Activated naive CD4-positive, alpha-beta T cell (primary cell): Measurements from ENCODE around the gene C2orf92.

Experiments
- DNase-seq, 4 experiments: peaks; one replicate each; lab custom pipeline; 2025; lab: John Stamatoyannopoulos, UW

C2orf92 gene

DNA sequence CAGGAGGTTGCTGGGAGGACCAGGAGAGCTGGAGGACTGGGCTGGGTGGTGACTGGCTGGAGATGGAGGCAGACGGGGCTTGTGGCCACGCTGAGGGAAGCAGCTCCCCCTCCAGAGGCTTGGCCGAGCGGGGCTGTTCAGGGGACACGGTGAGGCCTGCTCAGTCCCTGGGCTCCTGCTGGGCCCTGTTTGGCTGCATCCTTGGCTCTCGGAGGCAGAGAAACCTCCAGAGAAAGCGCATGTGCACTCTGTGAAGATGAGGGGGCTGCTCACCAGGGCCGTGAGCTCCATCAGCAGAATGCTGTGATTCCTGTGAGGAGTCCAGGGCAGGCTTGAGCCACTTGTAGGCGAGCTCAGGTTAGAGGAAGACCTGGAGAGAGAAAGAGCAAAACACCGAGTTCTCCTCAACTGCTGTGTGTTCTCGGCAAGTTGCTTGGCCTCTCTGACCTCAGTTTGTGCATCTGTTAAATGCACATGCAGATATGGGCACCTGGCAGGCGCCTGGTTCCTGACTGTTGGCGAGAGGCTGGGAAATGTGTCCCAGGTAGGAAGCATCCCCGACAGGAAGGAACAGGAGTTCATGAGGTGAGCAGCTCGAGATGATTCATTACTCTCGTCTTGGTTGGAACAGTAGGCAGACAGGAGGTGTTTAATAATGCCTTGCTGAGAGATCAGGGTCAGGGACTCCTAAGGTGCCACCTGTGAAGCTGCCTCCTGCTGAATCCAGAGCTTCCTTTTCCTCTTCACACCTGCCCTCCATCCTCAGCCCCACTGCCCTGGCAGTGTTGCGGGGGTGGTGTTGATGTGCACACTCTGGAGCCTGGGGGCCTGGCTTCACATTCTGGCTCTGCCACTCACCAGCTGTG, 44.8 kb downstream of the C2orf92 start:
- no peak for DNase-seq

DNA sequence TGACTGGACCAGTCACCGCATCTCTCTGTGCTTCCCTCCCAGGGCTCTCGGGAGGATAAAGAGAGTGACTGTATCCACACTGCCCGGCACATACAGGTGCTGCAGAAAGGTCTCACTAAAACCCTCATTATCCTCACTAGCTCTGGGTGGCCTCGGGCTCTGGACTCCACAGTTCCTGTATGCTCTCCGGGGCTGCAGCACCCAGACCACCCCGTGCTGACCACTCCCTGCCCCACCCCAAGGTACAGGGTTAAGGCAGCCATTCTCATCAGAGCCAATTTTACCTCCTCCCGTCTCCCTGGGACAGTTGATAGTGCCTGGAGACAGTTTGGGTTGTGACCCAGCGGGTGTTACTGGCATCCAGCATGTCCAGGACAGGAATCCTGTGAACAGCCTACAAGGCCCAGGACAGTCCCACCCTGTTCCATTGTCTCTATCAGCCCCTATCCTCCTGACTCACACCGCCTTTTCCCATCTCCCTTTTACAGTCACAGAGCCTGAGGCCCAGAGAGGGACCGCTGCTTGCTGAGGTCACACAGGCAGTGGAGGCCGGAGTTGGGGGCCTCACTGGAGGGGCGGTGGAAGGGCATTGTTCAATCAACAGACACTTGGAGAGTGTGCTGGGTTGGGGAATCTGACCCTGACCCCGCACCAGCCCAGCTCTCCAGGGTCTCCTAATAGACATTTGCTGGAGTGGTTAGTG, 45.6 kb downstream of the C2orf92 start:
- no peak for DNase-seq

GRCh38 chr2:97715951-97716694, 46.6 kb downstream of the C2orf92 start:
- no peak for DNase-seq

- no peak for DNase-seq
These were observed 47.4 kb downstream of the C2orf92 start for GRCh38 chr2:97716695-97717612.

GRCh38 chr2:97717613-97717995, 48.1 kb downstream of the C2orf92 start:
- DNase-seq, result no peak

- DNase-seq, result peak in 2 of 4 experiments; percentile 57 to 61
These were observed 48.8 kb downstream of the C2orf92 start for GRCh38 chr2:97718051-97718882.

DNA sequence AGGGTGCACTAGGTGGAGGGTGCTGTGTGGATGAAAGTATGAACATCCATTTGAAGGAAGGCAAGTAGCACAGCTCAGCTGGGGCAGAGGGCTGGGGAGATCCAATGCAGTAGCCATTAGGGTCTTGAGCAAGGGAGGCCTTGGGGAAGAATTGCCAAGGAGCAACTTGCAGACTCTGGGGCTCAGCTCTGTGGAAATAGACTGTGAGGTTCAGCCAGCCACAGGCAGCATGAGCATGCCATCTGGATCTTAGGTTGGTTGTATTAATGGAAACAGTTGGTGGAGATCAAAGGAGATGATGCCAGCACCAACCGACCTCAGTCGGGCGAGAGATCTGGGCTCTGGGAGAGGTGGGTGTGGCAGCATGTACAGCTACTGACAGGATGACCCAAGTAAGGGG, 49.4 kb downstream of the C2orf92 start:
- DNase-seq, result no peak

GRCh38 chr2:97719362-97720155, 50.0 kb downstream of the C2orf92 start:
- DNase-seq, result no peak

GRCh38 chr2:97720746-97721145, 51.2 kb downstream of the C2orf92 start:
- DNase-seq, result no peak

GRCh38 chr2:97722227-97722626, 52.7 kb downstream of the C2orf92 start:
- no peak for DNase-seq

DNA sequence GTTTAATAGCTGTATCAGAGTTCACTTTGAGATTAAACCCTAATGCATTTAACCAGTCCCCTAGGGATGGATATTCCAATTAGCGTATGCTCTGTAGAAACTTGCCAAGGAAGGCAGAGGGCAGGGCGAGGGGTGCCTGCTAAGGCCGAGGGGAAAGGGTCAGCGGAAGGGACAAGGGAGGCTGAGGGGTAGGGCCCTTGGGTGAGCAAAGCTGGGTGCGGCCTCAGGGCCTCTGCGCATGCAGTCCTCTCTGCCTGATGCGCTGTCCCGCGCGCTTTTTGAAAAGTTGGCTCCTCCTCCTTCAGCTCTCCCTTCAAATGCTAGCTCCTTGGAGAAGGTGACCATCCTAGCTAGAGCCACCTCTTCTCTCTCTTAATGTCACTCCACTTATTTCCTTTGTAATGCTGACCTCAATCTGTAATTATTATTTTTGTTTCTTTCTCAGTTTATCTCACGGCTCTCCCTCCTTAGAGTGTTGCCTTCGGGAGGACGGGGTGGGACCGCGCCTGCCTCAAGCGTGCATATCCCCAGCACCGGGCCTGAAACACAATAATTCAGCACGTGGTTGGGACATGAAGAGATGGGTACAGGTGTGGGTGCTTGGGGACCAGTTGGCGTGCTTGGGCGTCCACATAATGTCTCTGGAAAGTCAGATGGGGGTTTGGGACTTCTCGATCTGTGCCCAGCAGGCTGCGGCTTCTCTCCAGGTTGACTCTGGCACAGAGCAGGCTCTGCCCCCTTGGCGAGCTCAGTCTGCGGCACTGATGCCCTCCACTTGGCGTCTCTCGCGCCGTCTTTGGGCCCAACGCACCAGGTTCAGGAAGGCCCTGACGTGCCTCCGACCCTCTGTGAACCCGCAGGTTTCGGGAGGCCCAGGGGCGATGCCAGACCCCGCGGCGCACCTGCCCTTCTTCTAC, 53.9 kb downstream of the C2orf92 start:
- no peak for DNase-seq

- DNase-seq, result no peak
These were observed 54.5 kb downstream of the C2orf92 start for GRCh38 chr2:97724073-97724410.

DNA sequence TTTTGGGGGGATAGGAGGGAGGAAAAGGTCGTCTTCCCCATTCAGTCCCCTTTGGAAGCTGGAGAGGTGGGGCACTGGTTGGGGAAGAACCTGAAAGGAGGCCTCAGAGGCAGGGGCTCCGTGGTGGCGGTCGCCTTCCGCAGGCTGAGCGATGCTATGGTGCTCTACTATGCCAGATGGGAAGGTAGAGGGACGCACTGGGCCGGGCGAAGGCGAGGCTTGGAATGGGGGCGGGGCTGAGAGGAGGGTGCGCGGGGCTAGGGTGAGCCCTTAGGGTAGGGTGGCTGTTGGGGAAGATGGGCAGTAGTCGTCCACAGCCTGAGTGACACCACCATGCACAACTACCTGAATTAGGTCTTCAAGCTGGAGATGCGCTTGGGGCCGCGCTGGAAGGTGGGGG, 55.0 kb downstream of the C2orf92 start:
- no peak for DNase-seq

- DNase-seq, result no peak
These were observed 55.6 kb downstream of the C2orf92 start for GRCh38 chr2:97724946-97725688.

DNA sequence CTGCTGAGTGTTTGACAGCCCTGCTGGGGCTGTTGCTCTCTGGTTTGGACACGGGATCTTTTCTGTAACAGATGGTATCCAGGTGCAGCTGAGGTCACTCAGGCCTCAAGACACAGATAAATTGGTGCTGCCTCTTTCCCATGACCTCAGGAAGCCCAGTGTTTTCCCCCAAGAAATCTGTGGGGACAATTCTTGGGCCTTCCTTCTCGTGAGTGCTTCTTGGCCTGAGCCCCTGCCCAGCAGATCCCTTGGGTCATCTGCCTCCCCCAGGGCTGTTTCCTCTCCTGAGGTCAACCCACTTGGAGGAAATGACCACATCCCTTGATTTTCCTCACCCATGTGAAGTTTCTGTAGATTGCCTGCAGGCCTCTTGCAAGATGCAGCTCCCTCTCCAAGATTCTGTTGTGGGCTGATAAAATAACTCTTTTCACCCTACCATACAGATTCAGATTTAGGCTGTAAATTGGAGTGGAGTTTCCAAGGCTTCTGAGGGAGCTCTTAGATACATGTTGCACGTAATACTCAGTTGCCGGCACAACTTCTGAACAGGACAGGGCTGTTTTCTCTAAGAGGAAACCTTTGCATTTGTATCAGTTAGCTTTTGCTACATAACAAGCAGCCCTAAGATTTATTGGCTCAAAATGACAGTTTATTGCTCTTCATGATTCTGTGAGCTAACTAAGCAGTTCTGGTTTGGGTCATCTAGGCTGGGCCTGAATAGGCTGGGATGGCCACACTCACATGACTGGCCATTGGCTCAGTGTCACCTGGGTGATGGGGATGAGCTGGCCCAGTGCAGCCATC, 57.0 kb downstream of the C2orf92 start:
- DNase-seq, result no peak

GRCh38 chr2:97727296-97727695, 57.8 kb downstream of the C2orf92 start:
- no peak for DNase-seq

GRCh38 chr2:97728091-97728731, 58.7 kb downstream of the C2orf92 start:
- DNase-seq, result no peak
